ENCODE results near the gene ACBD3.

Gene ACBD3

DNA sequence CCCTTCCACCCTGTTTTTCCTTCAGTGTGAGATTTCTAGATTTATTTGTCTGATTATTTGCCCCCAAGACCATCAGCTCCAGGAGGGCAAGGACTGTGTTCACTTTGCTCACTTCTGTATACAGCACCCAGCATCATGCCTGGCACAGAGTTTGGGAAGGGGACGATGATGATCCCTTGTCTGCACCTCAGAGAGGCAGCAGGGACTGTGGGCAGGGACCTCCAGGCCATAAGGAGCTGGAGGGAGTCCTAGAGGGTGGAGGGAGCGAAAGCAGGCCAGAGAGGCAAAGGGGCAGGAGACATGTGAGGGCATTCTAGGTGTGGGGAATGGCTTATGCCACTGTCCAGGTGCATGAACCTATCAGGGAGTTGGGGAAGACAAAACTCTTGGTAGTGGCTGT is 91.3 kb downstream of the ACBD3 start:
- Histone ChIP-seq H3K4me3 (replicated peaks; ENCODE audit: insufficient read depth, low read length) (no peak overlapping the region), H3K27me3 (ENCODE audit: insufficient read depth, poor library complexity, severe bottlenecking) (no peaks in the 10 kb centered on the region), H3K27ac (replicated peaks) (no peak overlapping the region)
- DNase-seq (ENCODE audit: low read depth in 1 of 2, low spot score in 1 of 2), result no peak
- TF ChIP-seq, protein P1, sequence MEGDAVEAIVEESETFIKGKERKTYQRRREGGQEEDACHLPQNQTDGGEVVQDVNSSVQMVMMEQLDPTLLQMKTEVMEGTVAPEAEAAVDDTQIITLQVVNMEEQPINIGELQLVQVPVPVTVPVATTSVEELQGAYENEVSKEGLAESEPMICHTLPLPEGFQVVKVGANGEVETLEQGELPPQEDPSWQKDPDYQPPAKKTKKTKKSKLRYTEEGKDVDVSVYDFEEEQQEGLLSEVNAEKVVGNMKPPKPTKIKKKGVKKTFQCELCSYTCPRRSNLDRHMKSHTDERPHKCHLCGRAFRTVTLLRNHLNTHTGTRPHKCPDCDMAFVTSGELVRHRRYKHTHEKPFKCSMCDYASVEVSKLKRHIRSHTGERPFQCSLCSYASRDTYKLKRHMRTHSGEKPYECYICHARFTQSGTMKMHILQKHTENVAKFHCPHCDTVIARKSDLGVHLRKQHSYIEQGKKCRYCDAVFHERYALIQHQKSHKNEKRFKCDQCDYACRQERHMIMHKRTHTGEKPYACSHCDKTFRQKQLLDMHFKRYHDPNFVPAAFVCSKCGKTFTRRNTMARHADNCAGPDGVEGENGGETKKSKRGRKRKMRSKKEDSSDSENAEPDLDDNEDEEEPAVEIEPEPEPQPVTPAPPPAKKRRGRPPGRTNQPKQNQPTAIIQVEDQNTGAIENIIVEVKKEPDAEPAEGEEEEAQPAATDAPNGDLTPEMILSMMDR (IDR thresholded peaks at IDR 0.05; ENCODE audit: insufficient read depth, low read length), result no peak
- TF ChIP-seq GABPA (IDR thresholded peaks at IDR 0.05; ENCODE audit: low read depth) (no peak), POLR2AphosphoS5 (IDR thresholded peaks at IDR 0.05; ENCODE audit: low read depth) (no peak), REST (IDR thresholded peaks at IDR 0.05; ENCODE audit: insufficient replicate concordance, low read depth) (no peak), SPI1 (IDR thresholded peaks at IDR 0.05; ENCODE audit: borderline replicate concordance, low read depth) (no peak)
